Glomerular visceral epithelial cell (primary cell): ENCODE results near the gene EMC1.
"Not testable (repeated sequence)": the region's sequence is repeated elsewhere in the genome, so short reads cannot be mapped to it uniquely, and the experiment has no call there.

Source experiments
- DNase-seq: peaks from one replicate; pipeline ENCODE4 v3.0.0-alpha.2; 2016; ENCODE audit errors: extremely low spot score

Gene EMC1

DNA sequence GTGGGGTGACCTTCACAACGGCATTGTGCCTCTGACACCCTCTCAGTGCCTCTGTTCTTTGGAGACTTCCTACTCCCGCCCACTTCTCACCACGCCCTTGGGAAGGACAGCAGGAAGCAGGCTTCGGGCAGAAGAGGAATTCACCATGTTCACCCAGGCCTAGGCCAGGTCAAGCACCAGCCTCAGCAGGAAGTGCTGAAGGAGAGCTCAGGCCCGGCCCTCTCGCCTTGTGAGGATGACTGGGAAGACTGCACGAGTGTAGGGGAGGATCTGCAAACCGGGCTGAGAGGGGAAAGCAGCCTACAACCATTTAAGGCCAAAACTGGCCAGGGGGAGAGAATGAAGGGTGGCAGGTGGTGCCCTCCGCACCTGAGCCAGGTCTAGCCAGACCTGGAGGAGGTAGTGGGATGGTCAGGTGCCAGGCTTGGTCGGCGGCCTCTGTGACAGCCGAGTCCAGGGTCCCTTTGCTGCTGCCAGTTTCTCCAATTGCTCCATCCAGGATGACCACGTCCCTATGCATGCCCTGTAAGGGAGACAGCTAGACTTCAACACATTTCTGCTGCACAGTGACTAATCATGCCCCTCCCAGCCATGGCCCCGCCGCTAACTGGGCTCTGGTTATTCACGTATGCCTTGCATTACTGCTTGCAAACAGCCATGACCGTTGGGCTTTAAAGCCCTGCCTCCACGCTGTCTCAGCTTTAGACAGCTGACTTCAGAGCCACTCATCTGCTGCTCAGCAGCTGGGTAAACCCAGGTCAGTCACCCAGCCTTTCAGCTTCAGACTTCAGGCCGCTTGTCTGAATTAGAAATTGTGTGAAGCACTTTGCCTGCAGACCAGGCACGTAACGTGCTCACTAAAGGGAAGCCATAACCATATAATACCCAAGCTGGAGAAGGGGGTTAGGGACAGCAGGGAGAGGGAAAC lies 9.2 kb upstream of the EMC1 start:
- DNase-seq = peak; percentile 74

DNA sequence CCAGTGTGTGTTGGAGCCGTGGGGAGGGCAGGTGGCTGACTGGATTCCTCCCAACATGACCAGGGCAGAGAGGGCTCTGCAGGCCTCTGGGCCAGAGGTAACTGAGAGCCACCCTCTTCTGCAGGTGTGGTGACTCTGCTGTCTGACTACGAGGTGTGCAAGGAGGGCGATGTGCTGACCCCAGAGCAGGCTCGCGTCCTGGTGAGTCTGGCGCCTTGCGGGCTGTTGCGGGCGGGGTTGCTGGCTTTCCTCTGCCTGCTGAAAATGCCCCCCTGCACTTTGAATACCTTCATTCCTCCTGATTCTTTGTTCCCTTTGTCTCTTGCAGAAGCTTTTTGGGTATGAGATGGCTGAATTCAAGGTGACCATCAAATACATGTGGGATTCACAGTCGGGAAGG lies 7.0 kb upstream of the EMC1 start:
- no peak for DNase-seq

DNA sequence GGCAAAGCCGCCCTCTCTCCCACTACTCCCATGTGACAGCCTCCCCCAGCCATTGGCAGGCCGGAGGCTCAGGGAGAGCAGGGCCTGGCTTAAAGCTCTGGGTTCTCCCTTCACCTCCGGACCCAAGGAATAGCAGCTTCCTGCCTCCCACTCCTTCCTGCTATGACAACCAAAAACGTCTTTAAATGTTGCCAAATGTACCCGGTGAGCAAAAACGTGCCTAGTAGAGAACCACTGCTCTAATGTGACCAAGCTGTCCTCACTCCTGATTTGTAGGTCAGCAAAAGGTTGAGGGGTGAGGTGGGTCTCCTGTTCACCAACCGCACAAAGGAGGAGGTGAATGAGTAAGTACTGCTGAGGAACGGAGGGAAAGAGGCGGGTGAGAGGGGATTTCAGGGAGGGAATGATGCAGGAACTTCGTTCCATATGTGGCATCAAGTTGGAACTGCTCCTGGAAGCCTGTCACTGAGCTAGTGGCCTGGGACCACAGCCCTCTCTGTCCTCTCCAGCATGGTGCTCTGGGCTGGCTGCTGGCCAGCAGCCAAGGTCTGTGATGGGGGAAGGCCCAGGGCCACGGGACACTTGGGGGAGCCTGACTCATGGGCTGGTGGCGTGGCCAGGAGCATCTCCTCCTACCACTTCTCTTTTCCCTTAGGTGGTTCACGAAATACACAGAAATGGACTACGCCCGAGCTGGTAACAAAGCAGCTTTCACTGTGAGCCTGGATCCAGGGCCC lies 6.0 kb upstream of the EMC1 start:
- DNase-seq = no peak

DNA sequence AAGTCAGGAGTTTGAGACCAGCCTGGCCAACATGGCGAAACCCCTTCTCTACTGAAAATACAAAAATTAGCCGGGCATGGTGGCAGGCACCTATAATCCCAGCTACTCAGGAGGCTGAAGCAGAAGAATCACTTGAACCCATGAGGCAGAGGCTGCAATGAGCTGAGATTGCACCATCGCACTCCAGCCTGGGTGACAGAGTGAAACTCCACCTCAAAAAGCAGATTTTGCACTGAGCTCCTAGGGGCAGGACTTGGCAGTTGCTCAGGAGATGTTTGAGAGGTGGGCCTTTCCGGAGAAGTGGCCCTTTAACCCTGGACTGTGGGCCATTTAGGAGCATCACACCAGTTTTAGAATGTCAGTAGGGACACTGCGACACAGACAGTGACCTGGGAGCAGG lies 5.0 kb upstream of the EMC1 start:
- not testable (repeated sequence) for DNase-seq

DNA sequence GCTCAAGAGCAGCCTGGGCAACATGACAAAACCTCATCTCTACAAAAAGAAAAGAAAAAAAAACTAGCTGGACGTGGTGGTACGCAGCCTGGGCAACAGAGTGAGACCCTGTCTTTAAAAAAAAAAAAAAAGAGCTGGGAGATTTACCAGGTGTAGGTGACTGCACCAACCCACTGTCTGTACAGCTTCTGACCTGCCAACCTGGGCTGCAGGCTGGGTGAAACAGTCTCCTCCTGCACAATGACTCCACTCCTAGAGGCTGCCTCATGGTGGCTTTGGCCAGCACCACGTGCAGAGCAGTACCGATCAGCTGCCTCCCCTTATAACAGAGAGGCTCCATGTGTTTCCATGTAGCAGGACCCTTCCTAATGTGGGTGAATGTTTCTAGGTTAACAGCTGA lies 4.0 kb upstream of the EMC1 start:
- DNase-seq = no peak

DNA sequence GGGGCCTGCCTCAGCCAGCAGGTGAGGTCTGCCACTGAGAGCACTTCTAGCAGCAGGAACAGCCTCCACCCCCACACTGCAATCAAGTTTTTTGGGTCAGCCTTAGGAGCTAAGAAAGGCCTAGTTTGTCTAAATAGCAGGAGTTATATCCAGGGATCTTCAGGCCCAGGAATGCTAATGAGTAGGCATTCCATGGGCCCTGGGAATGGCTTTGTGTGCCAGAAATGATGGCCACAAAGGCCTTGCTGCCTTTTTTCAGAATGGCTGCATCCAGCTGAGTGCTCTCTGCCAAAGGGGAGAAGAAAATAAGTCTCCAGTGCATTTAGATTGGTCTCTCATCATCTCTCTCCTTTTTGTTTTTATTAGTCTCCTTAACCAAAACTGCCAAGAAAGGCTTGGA lies 3.1 kb upstream of the EMC1 start:
- no peak for DNase-seq

DNA sequence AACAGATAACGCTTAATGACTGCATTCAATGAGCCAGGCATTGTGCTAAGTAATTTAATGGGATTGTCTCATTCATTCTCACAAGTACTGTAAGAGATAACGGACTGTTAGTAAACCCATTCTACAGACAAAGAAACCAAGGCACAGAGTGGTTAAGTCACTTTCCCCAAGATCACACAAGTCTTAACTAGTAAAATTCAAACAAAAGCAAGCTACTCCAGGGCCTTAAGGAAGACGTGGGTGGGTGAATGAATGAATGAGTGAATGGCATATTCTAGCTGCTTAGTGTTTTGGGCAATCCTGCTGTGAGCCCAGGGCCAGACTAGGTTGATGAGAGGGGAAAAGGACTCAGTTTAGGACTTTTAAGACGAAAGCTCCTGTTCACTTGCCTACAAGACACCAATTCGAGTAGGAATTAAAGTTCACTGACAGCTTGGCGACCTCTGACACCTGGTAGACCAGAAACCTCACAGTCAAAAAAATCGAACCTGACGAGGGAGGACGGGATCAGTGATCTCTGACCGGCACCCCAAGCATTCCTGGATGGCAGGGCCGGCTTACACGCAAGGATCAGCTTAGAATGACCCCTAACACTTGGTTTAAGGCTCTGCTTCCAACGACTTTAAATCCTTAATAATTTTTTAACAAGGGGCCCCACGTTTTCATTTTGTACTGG lies 557 bp downstream of the EMC1 start:
- DNase-seq = no peak

DNA sequence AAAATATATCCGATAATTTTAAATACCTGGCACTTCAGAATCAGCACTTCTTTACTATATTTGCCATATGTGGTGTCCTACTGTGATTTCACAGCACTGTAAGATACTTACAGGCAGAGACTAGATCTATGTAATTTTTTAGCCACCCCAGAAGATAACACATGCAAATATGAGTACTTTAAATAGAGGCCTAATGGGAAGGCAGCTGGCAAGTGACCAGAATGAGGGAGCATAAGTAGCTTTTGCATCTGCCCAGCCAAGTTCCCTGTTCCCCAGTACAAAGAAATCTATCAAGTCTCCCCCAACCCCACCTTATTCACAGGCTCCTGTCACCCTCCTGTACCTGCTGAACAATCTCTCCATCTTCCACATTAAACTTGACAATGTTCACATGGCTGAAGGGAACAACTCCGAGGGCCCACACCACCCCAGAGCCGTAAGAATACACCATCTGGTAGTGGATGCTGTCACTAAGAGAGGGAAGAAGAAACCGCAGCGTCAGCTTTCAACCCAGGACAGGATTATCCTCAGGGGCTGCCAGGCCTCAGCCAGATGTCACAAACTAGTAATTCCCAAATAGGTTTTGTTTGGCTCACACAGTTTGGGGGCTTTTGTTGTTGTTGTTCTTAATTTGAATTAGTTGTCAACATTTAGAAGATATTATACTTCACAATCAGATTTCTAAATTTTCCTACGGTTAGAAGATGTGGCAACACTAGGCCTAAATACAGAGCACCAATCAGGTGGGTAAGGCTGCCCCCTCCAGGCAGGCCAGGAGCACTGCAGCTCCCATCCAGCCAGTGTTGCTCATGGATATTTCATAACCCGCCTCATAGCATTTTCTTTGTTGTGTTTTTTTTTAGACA lies 10.4 kb downstream of the EMC1 start:
- peak; percentile 57 for DNase-seq

DNA sequence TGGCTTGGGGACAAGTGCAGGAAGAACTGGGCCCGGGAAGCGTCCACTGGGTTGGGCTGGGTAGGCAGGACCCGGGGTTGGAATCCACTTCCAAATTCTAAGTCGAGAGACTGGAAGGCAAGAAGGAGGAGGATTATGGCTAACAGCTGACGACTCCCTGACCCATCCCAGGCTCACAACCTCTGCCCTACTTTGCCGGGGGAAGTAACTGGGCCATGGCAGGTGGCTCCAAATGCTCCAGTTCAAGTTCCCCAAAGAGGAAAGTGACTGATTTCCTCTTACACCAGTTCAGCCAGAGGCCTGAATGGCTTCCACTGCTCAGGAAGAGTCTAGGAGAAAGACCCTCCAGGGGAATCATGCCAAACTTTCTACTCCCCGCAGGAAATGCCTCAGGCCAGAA lies 11.4 kb downstream of the EMC1 start:
- DNase-seq = no peak

DNA sequence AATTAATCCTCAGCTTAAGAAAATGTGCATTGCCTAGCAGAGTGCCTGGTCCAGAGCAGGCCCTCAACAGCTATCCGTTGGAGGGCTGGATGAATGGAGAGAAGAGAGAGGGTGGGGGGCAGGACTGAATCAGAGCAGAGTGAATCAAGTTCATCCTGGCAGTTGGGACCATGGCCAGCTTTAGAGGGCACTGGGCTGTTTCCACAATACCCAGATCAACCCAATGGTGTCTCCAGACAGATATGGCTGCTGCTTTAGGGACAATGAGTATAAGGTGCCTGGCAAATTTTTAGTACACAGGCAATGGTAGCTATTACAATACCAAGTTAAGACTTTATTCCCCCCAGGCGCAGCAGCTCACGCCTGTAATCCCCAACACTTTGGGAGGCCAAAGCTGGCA lies 17.1 kb downstream of the EMC1 start:
- DNase-seq = no peak

DNA sequence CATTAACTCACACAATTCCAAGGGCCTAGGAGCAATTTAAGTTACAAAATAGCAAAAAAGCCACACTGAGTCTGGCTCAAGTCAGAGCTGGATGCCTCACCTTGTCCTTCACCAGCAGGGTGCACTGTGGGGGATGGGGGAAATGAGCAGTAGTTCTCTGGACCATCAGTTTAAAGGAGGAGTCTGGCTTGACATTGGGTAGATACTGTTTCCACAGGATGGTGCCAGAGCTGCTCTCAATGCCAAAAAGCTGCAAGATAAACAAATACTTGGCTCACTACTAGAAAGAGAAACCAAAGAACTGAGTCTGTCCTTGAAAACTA lies 18.8 kb downstream of the EMC1 start:
- DNase-seq = no peak

DNA sequence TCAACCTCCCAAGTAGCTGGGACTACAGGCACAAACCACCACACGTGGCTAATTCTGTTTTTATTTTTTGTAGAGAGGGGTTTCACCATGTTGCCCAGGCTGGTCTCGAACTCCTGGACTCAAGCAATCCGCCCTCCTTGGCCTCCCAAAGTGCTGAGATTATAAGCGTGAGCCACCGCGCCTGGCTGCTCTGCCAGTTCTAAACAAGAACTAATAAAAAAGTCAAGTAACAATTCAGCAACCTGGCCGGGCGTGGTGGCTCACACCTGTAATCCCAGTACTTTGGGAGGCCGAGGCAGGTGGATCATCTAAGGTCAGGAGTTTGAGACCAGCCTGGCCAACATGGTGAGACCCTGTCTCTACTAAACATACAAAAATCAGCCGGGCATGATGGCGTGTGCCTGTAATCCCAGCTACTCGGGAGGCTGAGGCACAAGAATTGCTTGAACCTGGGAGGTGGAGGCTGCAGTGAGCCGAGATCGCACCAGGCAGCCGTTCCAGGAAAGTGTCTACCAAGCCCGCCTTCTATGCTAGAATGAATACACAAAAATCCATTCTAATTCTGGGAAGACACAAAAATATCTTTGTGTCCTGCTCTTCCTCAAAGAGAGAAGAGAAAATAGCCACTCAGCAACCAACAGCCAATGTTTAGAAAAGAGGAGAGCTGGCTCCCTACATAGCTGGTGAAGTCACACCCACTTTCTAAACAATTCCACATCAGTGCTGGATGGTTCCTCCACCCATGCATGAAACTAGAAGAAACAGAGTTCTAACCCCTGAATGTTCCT lies 19.4 kb downstream of the EMC1 start:
- DNase-seq = not testable (repeated sequence)

DNA sequence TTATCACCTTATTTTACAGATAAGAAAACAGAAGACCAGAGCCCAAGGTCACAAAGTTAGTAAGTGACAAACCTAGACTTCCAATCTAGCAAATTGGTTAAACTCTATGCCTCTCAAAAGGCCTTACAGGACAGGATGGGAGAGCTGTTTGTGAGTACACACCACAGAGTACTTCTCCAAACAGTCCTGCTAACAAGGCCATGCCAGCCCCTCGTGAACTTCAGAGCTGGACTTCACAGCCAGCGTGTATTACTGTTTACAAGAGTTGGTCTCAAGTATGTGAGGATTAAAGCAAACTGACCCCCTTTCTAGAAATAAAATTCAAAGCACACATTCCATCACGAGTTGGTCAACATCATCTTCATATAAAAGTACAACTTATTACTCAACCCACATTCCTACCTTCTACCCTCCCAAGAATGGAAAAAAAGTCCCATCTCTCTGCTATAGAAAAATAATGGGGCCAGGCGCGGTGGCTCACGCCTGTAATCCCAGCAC lies 21.4 kb downstream of the EMC1 start:
- DNase-seq = no peak

DNA sequence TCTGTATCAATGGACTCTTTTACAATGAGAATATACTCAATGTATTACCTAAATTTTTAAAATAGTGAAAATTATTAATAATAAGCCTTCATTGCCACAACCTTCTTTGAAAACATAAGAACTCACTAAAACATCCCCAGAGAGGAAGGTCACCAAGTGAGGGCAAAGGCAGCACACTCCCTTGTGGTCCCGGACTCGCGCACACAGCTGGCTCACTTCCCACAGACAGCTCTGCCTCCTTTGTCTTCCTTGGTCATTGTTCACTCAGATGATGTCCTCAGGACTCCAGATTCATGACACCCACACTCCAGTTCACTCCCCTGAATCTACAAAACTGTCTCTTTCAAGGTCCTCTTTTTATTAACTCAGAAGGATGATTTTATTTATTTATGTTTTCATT lies 22.1 kb downstream of the EMC1 start:
- no peak for DNase-seq

DNA sequence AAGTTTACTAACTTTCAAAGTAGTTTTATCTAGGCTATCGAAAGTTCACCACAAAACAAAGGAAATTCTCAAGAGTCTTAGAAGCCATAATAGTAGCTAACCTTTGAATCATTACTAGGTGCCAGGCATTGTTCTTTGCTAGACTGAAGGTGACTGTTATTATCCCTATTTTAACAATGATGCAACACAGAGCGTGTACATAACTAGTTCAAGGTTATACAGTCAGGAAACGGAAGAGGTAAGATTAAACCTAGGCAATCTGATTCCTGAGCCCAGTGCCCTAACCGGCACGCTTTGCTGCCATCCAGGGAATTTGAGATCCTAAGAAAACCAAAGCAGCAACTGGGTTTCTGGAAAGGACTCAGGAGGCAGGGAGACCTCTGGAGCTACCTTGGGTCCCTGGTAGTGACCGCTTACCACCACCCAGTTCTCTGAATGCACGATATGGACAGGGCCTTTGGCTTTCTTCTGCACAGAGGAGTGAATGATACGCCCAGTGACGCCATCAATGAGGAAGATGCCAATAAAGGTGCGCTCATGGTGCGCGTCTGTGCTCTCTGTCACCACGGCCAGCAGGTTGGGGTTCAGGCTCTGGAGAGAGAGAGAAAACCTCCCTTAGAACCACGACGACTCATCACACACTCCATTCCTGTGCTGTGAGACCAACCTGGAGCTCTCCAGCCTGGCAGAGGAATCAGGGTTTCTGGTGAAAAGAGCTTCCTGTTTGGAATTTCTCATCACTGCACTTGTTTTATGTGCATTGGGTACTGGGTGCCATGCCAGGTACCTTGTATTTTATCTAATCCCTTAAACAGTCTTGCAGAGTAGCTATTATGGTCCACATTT lies 28.1 kb downstream of the EMC1 start:
- peak; percentile 49 for DNase-seq

DNA sequence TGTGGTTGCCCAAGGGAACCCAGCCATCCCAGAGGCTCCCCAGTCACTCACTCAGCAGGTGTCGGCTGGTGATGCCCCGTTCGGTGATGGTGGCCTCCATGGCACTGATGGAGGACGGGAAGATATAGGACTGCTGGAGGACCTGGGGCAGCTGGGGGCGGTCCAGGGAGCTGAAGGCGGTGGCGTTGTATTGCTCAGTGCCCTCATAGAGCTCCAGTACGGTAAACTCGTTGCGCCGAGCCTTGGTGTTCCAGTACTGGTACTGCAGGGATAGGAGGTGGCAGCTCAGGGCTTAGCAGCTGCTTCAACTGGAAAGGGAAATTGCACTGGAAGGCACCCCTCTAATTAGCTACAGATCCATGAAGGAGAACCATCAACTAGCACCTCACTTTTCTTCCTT lies 28.8 kb downstream of the EMC1 start:
- no peak for DNase-seq

DNA sequence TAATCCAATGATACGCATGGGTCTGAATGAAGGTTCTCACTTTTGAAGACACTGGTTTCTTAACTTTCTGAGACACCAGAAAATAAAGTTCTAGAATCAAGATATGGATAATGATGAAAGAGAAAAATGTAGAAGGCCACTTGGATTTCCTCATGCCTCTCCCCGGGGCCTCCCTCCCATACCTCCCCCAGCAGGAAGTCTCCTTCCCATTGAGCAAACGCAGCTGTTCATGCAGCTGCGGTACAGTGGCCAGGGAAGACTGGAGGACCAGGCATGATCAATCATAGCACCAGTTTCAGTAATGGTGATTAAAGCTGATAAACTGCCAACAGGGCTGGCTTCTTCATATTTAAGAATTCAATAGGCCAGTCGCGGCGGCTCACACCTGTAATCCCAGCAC lies 30.3 kb downstream of the EMC1 start:
- DNase-seq = no peak

DNA sequence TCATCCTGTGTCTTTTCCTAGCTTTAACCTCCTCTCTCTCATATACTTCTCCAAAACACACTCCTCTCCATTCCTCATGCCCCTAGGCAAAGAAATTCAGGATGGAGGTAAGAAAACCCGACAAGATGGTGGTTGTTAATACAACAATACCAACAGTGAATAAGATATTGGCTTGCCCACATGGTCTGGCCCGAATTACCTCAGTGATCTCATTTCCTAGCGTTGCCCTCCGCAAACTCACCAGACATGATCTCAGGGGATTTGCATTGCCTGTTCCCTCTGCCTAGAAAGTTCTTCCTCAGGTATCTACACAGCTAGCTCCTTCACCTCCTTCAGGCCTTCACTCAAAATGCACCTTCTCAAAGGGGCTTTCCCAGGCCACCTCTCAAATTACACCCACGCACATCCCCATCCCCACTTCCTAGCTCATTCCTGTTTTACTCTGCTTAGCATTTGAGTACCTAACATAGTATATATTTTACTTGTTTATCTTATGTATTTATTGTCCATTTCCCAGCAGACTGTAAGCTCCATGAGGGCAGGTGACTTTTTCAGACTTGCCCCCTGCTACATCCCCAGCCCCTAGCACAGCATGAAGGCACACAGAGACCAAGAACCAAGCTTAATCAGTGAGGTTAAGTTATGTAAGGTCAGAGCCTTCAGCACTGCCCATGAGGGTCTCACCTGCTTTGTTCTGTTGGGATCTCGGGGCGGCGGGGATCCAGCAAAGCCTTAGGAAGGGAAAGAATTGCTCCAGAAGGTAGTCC lies 31.1 kb downstream of the EMC1 start:
- no peak for DNase-seq

DNA sequence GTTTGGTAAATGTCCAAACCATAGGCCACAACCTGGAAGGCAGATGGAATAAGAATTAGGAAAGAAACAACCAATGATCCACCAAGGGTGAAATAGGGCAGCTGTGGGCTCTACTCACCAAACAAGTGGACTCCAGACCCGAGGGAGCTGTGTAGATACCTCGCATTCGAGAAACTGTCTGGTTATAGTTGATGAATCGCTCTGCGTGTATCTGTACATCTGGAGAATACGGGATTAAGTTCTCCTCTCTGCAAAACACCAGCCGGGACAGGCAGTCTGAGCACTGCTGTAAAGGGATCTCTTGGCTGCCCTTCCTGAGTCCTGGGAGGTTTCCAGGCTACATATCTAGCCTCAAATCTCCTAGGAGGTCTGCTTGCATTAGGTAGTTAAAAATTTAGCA lies 31.9 kb downstream of the EMC1 start:
- DNase-seq = no peak
